H9 (cell line): ENCODE data around the gene DIS3L2. TPM values are rescaled to one million over a fixed set of nuclear protein-coding genes. Genes with fewer than 3 reads are reported as not detected.
"Not testable (repeated sequence)": the region's sequence is repeated elsewhere in the genome, so short reads cannot be mapped to it uniquely, and the experiment has no call there.

Experiments used
- DNase-seq: peaks from one replicate; pipeline ENCODE4 v3.0.0-alpha.2; 2017
- H2AFZ ChIP-seq: one replicate; pipeline ENCODE4 v1.6.1; 2013; ENCODE audit warnings: mild to moderate bottlenecking, low read length, control low read depth, moderate library complexity
- H2AK5ac ChIP-seq: 2 replicates; pipeline ENCODE4 v1.6.1; 2013; ENCODE audit warnings: low read length, control low read depth, mixed read lengths; ENCODE audit not compliant: insufficient read length
- H2BK120ac ChIP-seq: one replicate; pipeline ENCODE4 v1.6.1; 2013; ENCODE audit warnings: low read depth, mild to moderate bottlenecking, low read length, control low read depth, inconsistent platforms; ENCODE audit not compliant: poor library complexity, severe bottlenecking
- H2BK12ac ChIP-seq: 2 replicates; pipeline ENCODE4 v1.6.1; 2013; ENCODE audit warnings: low read length, control low read depth, mixed read lengths, low read depth; ENCODE audit not compliant: insufficient read length
- H2BK15ac ChIP-seq: 2 replicates; pipeline ENCODE4 v1.6.1; 2013; ENCODE audit warnings: low read depth, low read length, control low read depth
- H2BK20ac ChIP-seq: one replicate; pipeline ENCODE4 v1.6.1; 2013; ENCODE audit warnings: low read depth, mild to moderate bottlenecking, low read length, control low read depth, inconsistent platforms; ENCODE audit not compliant: poor library complexity, severe bottlenecking
- H2BK5ac ChIP-seq: 2 replicates; pipeline ENCODE4 v1.6.1; 2013; ENCODE audit warnings: low read length, control low read depth, mixed read lengths; ENCODE audit not compliant: insufficient read length
- H3K14ac ChIP-seq: 2 replicates; pipeline ENCODE4 v1.6.1; 2013; ENCODE audit warnings: low read length, control low read depth; ENCODE audit not compliant: insufficient read depth
- H3K18ac ChIP-seq: 2 replicates; pipeline ENCODE4 v1.6.1; 2013; ENCODE audit warnings: low read depth, mild to moderate bottlenecking, mixed read lengths, low read length, control low read depth; ENCODE audit not compliant: insufficient read length
- H3K23ac ChIP-seq: 2 replicates; pipeline ENCODE4 v1.6.1; 2013; ENCODE audit warnings: low read length, control low read depth, mixed read lengths, low read depth; ENCODE audit not compliant: insufficient read length
- H3K23me2 ChIP-seq: 2 replicates; pipeline ENCODE4 v1.6.1; 2013; ENCODE audit warnings: low read depth, mild to moderate bottlenecking, mixed read lengths, low read length, control low read depth; ENCODE audit not compliant: insufficient read length, poor library complexity, severe bottlenecking
- H3K27ac ChIP-seq: 2 replicates; pipeline ENCODE4 v1.5.1; 2013; ENCODE audit warnings: low read length, control low read depth, mixed read lengths, low read depth; ENCODE audit not compliant: insufficient read length
- H3K27me3 ChIP-seq: 2 replicates; pipeline ENCODE4 v1.6.1; 2013; ENCODE audit warnings: low read length, control low read depth, inconsistent platforms; ENCODE audit not compliant: insufficient read depth
- H3K4ac ChIP-seq: 2 replicates; pipeline ENCODE4 v1.6.1; 2013; ENCODE audit warnings: low read depth, mild to moderate bottlenecking, control low read depth, inconsistent platforms, low read length, moderate library complexity
- H3K4me1 ChIP-seq: 2 replicates; pipeline ENCODE4 v1.6.1; 2013; ENCODE audit warnings: low read length, control low read depth, inconsistent platforms; ENCODE audit not compliant: insufficient read depth
- H3K4me2 ChIP-seq: 2 replicates; pipeline ENCODE4 v1.6.1; 2013; ENCODE audit warnings: low read length, control low read depth, mixed read lengths; ENCODE audit not compliant: insufficient read length, insufficient read depth
- H3K56ac ChIP-seq: 2 replicates; pipeline ENCODE4 v1.6.1; 2013; ENCODE audit warnings: low read depth, mild to moderate bottlenecking, mixed read lengths, low read length, control low read depth; ENCODE audit not compliant: insufficient read length
- H3K79me1 ChIP-seq: 2 replicates; pipeline ENCODE4 v1.6.1; 2013; ENCODE audit warnings: low read depth, mild to moderate bottlenecking, moderate library complexity, low read length, control low read depth, inconsistent platforms; ENCODE audit not compliant: insufficient read depth, poor library complexity, severe bottlenecking
- H3K79me2 ChIP-seq: 2 replicates; pipeline ENCODE4 v1.6.1; 2013; ENCODE audit warnings: low read length, control low read depth, inconsistent platforms; ENCODE audit not compliant: insufficient read depth
- H3K9ac ChIP-seq: 2 replicates; pipeline ENCODE4 v1.6.1; 2013; ENCODE audit warnings: low read length, control low read depth, mixed read lengths; ENCODE audit not compliant: insufficient read length; ENCODE audit errors: extremely low read depth
- H3K9me3 ChIP-seq: one replicate; pipeline ENCODE4 v1.6.1; 2013; ENCODE audit warnings: low read depth, low read length, inconsistent platforms; ENCODE audit not compliant: control insufficient read depth
- H3T11ph ChIP-seq: one replicate; pipeline ENCODE4 v1.6.1; 2013; ENCODE audit warnings: mild to moderate bottlenecking, low read length, control low read depth, inconsistent platforms
- H4K20me1 ChIP-seq: one replicate; pipeline ENCODE4 v1.6.1; 2013; ENCODE audit not compliant: control insufficient read depth, insufficient read length, insufficient read depth
- H4K5ac ChIP-seq: 2 replicates; pipeline ENCODE4 v1.6.1; 2013; ENCODE audit warnings: low read depth, mild to moderate bottlenecking, mixed read lengths, low read length, control low read depth; ENCODE audit not compliant: insufficient read length
- H4K8ac ChIP-seq: replicated peaks from 2 replicates; pipeline ENCODE4 v1.6.1; 2013; ENCODE audit warnings: low read length, control low read depth, mixed read lengths, low read depth; ENCODE audit not compliant: insufficient read length
- H4K91ac ChIP-seq: 2 replicates; pipeline ENCODE4 v1.6.1; 2013; ENCODE audit warnings: low read depth, mild to moderate bottlenecking, moderate library complexity, mixed read lengths, low read length, control low read depth; ENCODE audit not compliant: insufficient read length
- H3K27ac Mint-ChIP-seq, 3 experiments: 2 replicates in 2 of 3; 3 replicates in 1 of 3; pipeline ENCODE4 v1.8.0; 2020 to 2021; ENCODE audit warnings: mixed read lengths in 3 of 3, mild to moderate bottlenecking in 1 of 3, moderate library complexity in 1 of 3
- H3K27me3 Mint-ChIP-seq: 2 replicates; pipeline ENCODE4 v1.8.0; 2021; ENCODE audit warnings: low read depth, mild to moderate bottlenecking, moderate library complexity, mixed read lengths
- H3K36me3 Mint-ChIP-seq, 3 experiments: 2 replicates in 2 of 3; 3 replicates in 1 of 3; pipeline ENCODE4 v1.8.0; 2020 to 2021; ENCODE audit warnings: low read depth in 3 of 3, mixed read lengths in 3 of 3; ENCODE audit not compliant: insufficient read depth in 1 of 3
- H3K4me1 Mint-ChIP-seq, 2 experiments: 2 replicates each; pipeline ENCODE4 v1.8.0; 2020; ENCODE audit warnings: mixed read lengths in 2 of 2
- H3K4me3 Mint-ChIP-seq, 2 experiments: 2 replicates in 1 of 2; 3 replicates in 1 of 2; pipeline ENCODE4 v1.8.0; 2020 to 2021; ENCODE audit warnings: mild to moderate bottlenecking in 2 of 2, mixed read lengths in 2 of 2, moderate library complexity in 1 of 2
- H3K9me3 Mint-ChIP-seq, 2 experiments: 2 replicates in 1 of 2; 3 replicates in 1 of 2; pipeline ENCODE4 v1.8.0; 2020; ENCODE audit warnings: mild to moderate bottlenecking in 2 of 2, mixed read lengths in 2 of 2, moderate library complexity in 1 of 2
- WGBS: extraction: QIAGEN DNeasy Blood & Tissue Kit; methylation state at CpG from one replicate; pipeline ENCODE4 v1.1.7; 2013; ENCODE audit warnings: missing lambda C conversion rate, low lambda C conversion rate, mixed read lengths; ENCODE audit not compliant: insufficient read length; ENCODE audit errors: extremely low coverage; 5-methylcytosine and 5-hydroxymethylcytosine counted together
- total RNA-seq: library from RNA; stranded (reverse); gene quantifications from 2 replicates; pipeline ENCODE4 v1.2.1, GENCODE V29; 2021
- TF ChIP-seq, protein P1 (sequence below): fragments of 200-600 bp; sonication (generic); conservative IDR thresholded peaks from 3 replicates; pipeline ENCODE4 v1.8.0; 2021; ENCODE audit warnings: antibody characterized with exemption, mild to moderate bottlenecking

The DIS3L2 gene
- total RNA-seq, 1 experiment from 2014 or later: 28.1 TPM

DNA sequence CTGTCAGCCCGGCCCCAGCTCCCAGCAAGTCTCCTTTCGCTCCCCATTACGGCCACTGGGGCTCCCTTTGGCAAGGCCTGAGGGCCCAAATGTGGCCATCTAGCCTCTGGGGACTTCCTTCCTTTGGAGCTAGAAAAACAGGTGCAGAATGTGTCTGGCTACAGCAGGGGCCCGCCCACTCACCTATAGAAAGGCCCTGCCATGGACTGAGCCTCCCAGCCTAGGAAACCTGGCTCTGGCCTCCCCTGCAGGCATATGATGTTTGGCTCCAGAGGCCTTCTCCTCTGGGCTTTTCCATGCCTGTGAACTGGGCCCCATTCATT is 361.8 kb downstream of the DIS3L2 start:
- Histone ChIP-seq H3K23ac (no peak overlapping the region), H3K4ac (no peak overlapping the region), H3K27me3 (no peaks in the 10 kb centered on the region), H3K18ac (no peak overlapping the region), H3K56ac (no peak overlapping the region), H4K5ac (no peak overlapping the region), H3K4me2 (no peak overlapping the region), H3K27ac (no peak overlapping the region), H3K9ac (no peak overlapping the region), H4K20me1 (no peaks in the 10 kb centered on the region), H2BK12ac (no peak overlapping the region), H2AK5ac (no peak overlapping the region), H2BK20ac (no peak overlapping the region), H3K23me2 (no peaks in the 10 kb centered on the region), H4K8ac (no peak overlapping the region), H3K4me1 (no peaks in the 10 kb centered on the region), H3K79me1 (no peaks in the 10 kb centered on the region), H4K91ac (no peak overlapping the region), H2BK15ac (no peak overlapping the region), H2BK120ac (no peak overlapping the region), H3K79me2 (no peaks in the 10 kb centered on the region), H2AFZ (no peak overlapping the region), H2BK5ac (no peak overlapping the region), H3T11ph (no peak overlapping the region), H3K9me3 (no peaks in the 10 kb centered on the region), H3K14ac (no peak overlapping the region)
- no CpG with 5 or more reads among the region's 4 CpGs for WGBS
- no peak for DNase-seq
- TF ChIP-seq, protein P1, sequence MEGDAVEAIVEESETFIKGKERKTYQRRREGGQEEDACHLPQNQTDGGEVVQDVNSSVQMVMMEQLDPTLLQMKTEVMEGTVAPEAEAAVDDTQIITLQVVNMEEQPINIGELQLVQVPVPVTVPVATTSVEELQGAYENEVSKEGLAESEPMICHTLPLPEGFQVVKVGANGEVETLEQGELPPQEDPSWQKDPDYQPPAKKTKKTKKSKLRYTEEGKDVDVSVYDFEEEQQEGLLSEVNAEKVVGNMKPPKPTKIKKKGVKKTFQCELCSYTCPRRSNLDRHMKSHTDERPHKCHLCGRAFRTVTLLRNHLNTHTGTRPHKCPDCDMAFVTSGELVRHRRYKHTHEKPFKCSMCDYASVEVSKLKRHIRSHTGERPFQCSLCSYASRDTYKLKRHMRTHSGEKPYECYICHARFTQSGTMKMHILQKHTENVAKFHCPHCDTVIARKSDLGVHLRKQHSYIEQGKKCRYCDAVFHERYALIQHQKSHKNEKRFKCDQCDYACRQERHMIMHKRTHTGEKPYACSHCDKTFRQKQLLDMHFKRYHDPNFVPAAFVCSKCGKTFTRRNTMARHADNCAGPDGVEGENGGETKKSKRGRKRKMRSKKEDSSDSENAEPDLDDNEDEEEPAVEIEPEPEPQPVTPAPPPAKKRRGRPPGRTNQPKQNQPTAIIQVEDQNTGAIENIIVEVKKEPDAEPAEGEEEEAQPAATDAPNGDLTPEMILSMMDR: no peak
- Mint-ChIP-seq H3K36me3 (no peaks in the 10 kb centered on the region), H3K27me3 (no peaks in the 10 kb centered on the region), H3K4me3 (no peak overlapping the region), H3K27ac (no peak overlapping the region), H3K9me3 (no peaks in the 10 kb centered on the region; a peak in 1 of 5 replicates), H3K4me1 (peaks cover 5 to 24% of the 10 kb centered on the region in 2 experiments; a peak in 3 of 4 replicates)

DNA sequence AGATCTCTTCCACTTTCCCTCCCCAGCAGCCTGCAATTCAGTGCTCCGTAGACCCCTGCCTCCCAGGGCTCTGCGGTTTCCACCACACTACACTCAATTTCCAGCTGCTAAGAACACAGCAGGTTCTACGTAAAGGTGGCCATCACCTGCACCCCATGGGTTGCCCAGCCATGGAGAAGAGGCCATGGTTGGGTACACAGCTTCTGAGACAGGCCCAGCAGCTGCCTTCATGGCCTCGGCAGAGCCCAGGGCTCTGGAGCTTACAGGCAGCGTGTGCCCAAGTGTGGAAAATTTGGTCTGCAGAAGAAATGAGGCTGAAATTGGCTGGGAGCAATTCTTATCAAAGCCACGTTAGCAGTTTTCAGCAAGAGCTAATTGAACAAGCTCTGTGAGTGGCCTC is 362.5 kb downstream of the DIS3L2 start:
- H3K9me3 Mint-ChIP-seq, H2AK5ac ChIP-seq, DNase-seq, H4K8ac ChIP-seq, H4K20me1 ChIP-seq, H3K23ac ChIP-seq, H3K4ac ChIP-seq, H2BK20ac ChIP-seq, H3K14ac ChIP-seq, H3K27me3 Mint-ChIP-seq, H3K79me2 ChIP-seq, H3K56ac ChIP-seq, H2BK120ac ChIP-seq, H3K79me1 ChIP-seq, H4K5ac ChIP-seq, H3K36me3 Mint-ChIP-seq, H3K27ac ChIP-seq, H2AFZ ChIP-seq, H3K4me1 ChIP-seq, H3K9me3 ChIP-seq, H3K18ac ChIP-seq, H3K27me3 ChIP-seq, H3K9ac ChIP-seq, H2BK5ac ChIP-seq, H2BK12ac ChIP-seq, H2BK15ac ChIP-seq, H3K4me2 ChIP-seq, H4K91ac ChIP-seq, H3K23me2 ChIP-seq, H3K4me3 Mint-ChIP-seq, H3T11ph ChIP-seq: not testable (repeated sequence)
- peaks cover 5 to 24% of the 10 kb centered on the region in 2 experiments; a peak in 3 of 4 replicates for H3K4me1 Mint-ChIP-seq
- peak overlapping the region in 1 of 3 experiments; percentile 81; a peak in 1 of 7 replicates for H3K27ac Mint-ChIP-seq
- WGBS: no CpG with 5 or more reads among the region's 6 CpGs
